RWPE2 (cell line): ENCODE data around the gene IRX5.

Experiments
- ATAC-seq: fragments of 200-7000 bp; cut with Tn5 transposase; 3 replicates; pipeline ENCODE4 v1.9.1; 2021; ENCODE audit warnings: low read depth
- DNase-seq: peaks from one replicate; pipeline ENCODE4 v3.0.0-alpha.2; 2020; ENCODE audit warnings: low spot score
- H3K27ac ChIP-seq: fragments of 450-650 bp; 2 replicates; pipeline ENCODE4 v1.5.1; 2017; ENCODE audit warnings: mild to moderate bottlenecking; ENCODE audit not compliant: poor library complexity, severe bottlenecking
- H3K27me3 ChIP-seq: fragments of 250-450 bp; sonication (Bioruptor Pico); 2 replicates; pipeline ENCODE4 v1.5.1; 2021; ENCODE audit warnings: mild to moderate bottlenecking, moderate library complexity; ENCODE audit not compliant: insufficient read depth, poor library complexity, severe bottlenecking
- H3K36me3 ChIP-seq: fragments of 250-450 bp; sonication (Bioruptor Pico); 2 replicates; pipeline ENCODE4 v1.5.1; 2020; ENCODE audit warnings: low read depth, mild to moderate bottlenecking, moderate library complexity
- H3K4me1 ChIP-seq: fragments of 250-450 bp; sonication (Bioruptor Pico); 2 replicates; pipeline ENCODE4 v1.5.1; 2021; ENCODE audit warnings: mild to moderate bottlenecking, moderate library complexity; ENCODE audit not compliant: insufficient read depth, poor library complexity, severe bottlenecking
- H3K4me3 ChIP-seq: fragments of 250-450 bp; sonication (Bioruptor Pico); 2 replicates; pipeline ENCODE4 v1.5.1; 2021; ENCODE audit warnings: mild to moderate bottlenecking, moderate library complexity; ENCODE audit not compliant: severe bottlenecking
- H3K9me3 ChIP-seq: fragments of 250-450 bp; sonication (Bioruptor Pico); 2 replicates; pipeline ENCODE4 v1.5.1; 2021; ENCODE audit warnings: mild to moderate bottlenecking, moderate library complexity; ENCODE audit not compliant: severe bottlenecking
- TF ChIP-seq, protein P1 (sequence below): fragments of 450-650 bp; IDR thresholded peaks from one replicate; pipeline ENCODE4 v1.5.1; 2017; ENCODE audit warnings: mild to moderate bottlenecking, moderate library complexity; ENCODE audit not compliant: poor library complexity, severe bottlenecking

IRX5 gene

DNA sequence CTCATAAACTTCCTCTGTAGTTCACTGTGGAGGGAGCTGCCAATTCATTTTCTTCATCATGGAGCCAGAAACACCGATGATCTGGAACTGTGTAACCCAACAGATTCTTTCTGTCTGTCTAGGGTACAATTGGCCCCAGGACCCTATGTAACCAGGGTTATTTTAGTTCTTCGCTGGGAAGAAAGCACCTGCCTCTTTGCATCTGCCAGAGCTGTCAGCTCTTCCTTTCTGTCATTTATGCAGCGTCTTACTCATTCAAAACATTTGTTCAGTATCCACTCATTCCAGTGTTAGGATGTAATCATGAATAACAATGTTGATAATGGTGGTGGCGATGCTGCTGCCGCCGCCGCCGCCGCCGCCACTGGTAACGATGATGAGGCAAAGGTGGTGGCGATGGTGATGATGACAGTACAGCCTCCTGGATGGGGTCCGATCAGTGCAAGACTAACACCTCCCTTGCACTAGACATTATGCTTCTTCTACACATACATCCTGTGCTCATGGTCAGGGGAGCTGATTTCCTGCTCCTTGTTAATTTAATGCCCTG is 46.1 kb downstream of the IRX5 start:
- no peak for DNase-seq
- no peak overlapping the region for H3K4me3 ChIP-seq
- TF ChIP-seq, protein P1, sequence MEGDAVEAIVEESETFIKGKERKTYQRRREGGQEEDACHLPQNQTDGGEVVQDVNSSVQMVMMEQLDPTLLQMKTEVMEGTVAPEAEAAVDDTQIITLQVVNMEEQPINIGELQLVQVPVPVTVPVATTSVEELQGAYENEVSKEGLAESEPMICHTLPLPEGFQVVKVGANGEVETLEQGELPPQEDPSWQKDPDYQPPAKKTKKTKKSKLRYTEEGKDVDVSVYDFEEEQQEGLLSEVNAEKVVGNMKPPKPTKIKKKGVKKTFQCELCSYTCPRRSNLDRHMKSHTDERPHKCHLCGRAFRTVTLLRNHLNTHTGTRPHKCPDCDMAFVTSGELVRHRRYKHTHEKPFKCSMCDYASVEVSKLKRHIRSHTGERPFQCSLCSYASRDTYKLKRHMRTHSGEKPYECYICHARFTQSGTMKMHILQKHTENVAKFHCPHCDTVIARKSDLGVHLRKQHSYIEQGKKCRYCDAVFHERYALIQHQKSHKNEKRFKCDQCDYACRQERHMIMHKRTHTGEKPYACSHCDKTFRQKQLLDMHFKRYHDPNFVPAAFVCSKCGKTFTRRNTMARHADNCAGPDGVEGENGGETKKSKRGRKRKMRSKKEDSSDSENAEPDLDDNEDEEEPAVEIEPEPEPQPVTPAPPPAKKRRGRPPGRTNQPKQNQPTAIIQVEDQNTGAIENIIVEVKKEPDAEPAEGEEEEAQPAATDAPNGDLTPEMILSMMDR: no peak
- H3K27ac ChIP-seq: no peak overlapping the region
- no peaks in the 10 kb centered on the region for H3K27me3 ChIP-seq
- H3K9me3 ChIP-seq: no peaks in the 10 kb centered on the region
- ATAC-seq: no peak
- no peaks in the 10 kb centered on the region for H3K4me1 ChIP-seq
- no peaks in the 10 kb centered on the region for H3K36me3 ChIP-seq

DNA sequence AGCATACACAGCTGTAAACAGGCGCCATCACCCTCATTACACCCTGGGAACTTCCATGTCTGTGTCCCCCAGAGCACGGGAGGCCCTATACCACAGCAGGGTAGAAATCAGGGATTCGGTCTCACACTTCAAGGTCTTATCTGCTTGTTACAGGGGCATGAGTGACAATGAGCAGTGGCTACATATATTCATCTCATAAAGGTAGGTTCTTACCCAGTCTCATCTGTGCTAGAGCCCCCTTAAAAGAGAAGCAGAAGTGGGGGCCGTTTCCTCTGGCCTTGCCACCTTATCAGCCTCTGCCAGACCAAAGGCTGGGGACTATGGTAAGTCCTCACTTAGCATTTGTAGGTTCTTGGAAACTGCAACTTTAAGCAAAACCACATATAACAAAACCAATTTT is 46.5 kb downstream of the IRX5 start:
- no peaks in the 10 kb centered on the region for H3K9me3 ChIP-seq
- no peaks in the 10 kb centered on the region for H3K27me3 ChIP-seq
- no peak overlapping the region for H3K4me3 ChIP-seq
- ATAC-seq: no peak
- no peaks in the 10 kb centered on the region for H3K4me1 ChIP-seq
- H3K27ac ChIP-seq: no peak overlapping the region
- no peaks in the 10 kb centered on the region for H3K36me3 ChIP-seq
- TF ChIP-seq, protein P1: no peak
- DNase-seq: no peak

DNA sequence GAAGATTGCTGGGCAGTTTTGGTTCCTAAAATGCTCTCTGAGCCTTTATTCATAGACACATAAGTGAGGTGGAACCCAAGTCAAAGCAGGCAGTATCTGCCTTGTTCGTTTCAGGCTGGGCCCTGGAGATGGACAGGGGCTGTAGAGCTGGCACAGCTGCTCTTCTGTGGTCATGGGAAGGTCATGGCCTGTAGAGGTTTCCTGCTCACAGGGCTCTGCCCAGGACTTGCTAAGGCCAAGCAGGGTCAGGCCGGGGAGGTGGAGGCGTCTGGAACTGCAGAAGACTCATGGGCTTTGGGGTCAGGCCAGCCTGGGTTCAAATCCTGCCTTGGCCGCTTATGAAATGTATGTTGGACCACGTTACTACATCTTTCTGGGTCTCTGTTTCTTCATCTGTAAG is 50.2 kb downstream of the IRX5 start:
- Histone ChIP-seq H3K27me3 (no peaks in the 10 kb centered on the region), H3K4me1 (no peaks in the 10 kb centered on the region), H3K4me3 (no peak overlapping the region), H3K36me3 (no peaks in the 10 kb centered on the region), H3K9me3 (no peaks in the 10 kb centered on the region), H3K27ac (no peak overlapping the region)
- no peak for DNase-seq
- no peak for ATAC-seq
- TF ChIP-seq, protein P1: no peak
